SU-DHL-6 (cell line): Measurements from ENCODE around the gene POLE3.

ENCODE experiments used
- H2AFZ ChIP-seq: fragments of 200-600 bp; sonication (generic); 2 replicates; pipeline ENCODE4 v1.6.1; 2014; ENCODE audit warnings: low read depth, mild to moderate bottlenecking, moderate library complexity, mixed read lengths, antibody characterized with exemption, low read length; ENCODE audit not compliant: severe bottlenecking
- H3F3A ChIP-seq: fragments of 200-600 bp; shearing (Covaris generic); 2 replicates; pipeline ENCODE4 v1.6.0; 2016; ENCODE audit warnings: antibody characterized with exemption, mild to moderate bottlenecking; ENCODE audit not compliant: insufficient read depth
- H3K27ac ChIP-seq: fragments of 200-600 bp; sonication (generic); 2 replicates; pipeline ENCODE4 v1.5.1; 2016; ENCODE audit warnings: low read depth, mild to moderate bottlenecking, low read length, moderate library complexity, mixed read lengths
- H3K27me3 ChIP-seq: fragments of 200-600 bp; sonication (generic), shearing (Covaris generic); 2 replicates; pipeline ENCODE4 v1.6.0; 2014; ENCODE audit warnings: mild to moderate bottlenecking, low read length
- H3K36me3 ChIP-seq: fragments of 200-600 bp; sonication (generic); 2 replicates; pipeline ENCODE4 v1.6.1; 2014; ENCODE audit warnings: mild to moderate bottlenecking, low read length, mixed read lengths
- H3K4me2 ChIP-seq: fragments of 300-600, 200-600 bp; shearing (Covaris generic), sonication (generic); 2 replicates; pipeline ENCODE4 v1.6.0; 2014; ENCODE audit warnings: low read length, low read depth, mild to moderate bottlenecking; ENCODE audit not compliant: poor library complexity, severe bottlenecking
- H3K4me3 ChIP-seq: fragments of 200-600 bp; sonication (generic); 2 replicates; pipeline ENCODE4 v1.5.1; 2014; ENCODE audit warnings: antibody characterized with exemption, low read length, mild to moderate bottlenecking, mixed read lengths; ENCODE audit not compliant: insufficient read depth, poor library complexity, severe bottlenecking
- H3K79me2 ChIP-seq: fragments of 200-600 bp; sonication (generic); 2 replicates; pipeline ENCODE4 v1.6.1; 2014; ENCODE audit warnings: mild to moderate bottlenecking, low read length, moderate library complexity; ENCODE audit not compliant: insufficient read depth
- H3K9ac ChIP-seq: fragments of 200-600 bp; sonication (generic); 2 replicates; pipeline ENCODE4 v1.7.0; 2014; ENCODE audit warnings: mild to moderate bottlenecking, low read length
- H3K9me2 ChIP-seq: fragments of 200-600 bp; sonication (generic); replicated peaks from 2 replicates; pipeline ENCODE4 v1.6.1; 2014; ENCODE audit warnings: low read length; ENCODE audit not compliant: insufficient read depth
- H3K9me3 ChIP-seq: fragments of 200-600 bp; sonication (generic); 2 replicates; pipeline ENCODE4 v1.6.1; 2014; ENCODE audit warnings: low read length, mixed read lengths; ENCODE audit not compliant: insufficient read depth
- H4K20me1 ChIP-seq: fragments of 200-600 bp; sonication (generic); 2 replicates; pipeline ENCODE4 v1.6.1; 2014; ENCODE audit warnings: low read depth, mild to moderate bottlenecking, antibody characterized with exemption, low read length, moderate library complexity, mixed read lengths
- EZH2phosphoT487 ChIP-seq: fragments of 200-600 bp; sonication (generic), shearing (Covaris generic); conservative IDR thresholded peaks from 2 replicates; pipeline ENCODE4 v1.6.1; 2018; ENCODE audit warnings: mild to moderate bottlenecking, antibody characterized with exemption, low read length, moderate library complexity, mixed read lengths
- TF ChIP-seq, protein P1 (sequence below): fragments of 200-600 bp; sonication (generic); IDR thresholded peaks from one replicate; pipeline ENCODE4 v1.5.1; 2017; ENCODE audit warnings: antibody characterized with exemption, mild to moderate bottlenecking, low read length, moderate library complexity; ENCODE audit not compliant: insufficient read depth, poor library complexity, severe bottlenecking

POLE3 gene

DNA sequence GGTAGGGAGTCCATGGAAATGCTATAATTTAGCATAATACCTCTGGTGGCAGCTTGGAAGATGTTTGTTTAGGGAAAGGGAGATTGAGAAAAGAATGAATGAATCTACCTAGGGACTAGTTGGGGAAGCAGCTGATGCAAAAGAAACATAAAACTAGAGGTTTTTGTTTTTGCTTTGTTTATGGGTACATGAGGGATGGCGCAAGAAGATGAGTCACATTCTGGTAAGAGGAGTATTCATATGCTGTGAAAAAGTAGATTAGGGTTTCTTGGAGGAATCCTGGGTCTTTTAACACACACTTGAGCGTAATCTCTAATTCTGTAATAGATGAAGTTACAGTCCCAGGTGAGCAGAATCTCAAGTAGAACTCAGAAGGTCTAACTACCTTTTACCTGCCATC is 17.2 kb upstream of the POLE3 start:
- TF ChIP-seq, protein P1, sequence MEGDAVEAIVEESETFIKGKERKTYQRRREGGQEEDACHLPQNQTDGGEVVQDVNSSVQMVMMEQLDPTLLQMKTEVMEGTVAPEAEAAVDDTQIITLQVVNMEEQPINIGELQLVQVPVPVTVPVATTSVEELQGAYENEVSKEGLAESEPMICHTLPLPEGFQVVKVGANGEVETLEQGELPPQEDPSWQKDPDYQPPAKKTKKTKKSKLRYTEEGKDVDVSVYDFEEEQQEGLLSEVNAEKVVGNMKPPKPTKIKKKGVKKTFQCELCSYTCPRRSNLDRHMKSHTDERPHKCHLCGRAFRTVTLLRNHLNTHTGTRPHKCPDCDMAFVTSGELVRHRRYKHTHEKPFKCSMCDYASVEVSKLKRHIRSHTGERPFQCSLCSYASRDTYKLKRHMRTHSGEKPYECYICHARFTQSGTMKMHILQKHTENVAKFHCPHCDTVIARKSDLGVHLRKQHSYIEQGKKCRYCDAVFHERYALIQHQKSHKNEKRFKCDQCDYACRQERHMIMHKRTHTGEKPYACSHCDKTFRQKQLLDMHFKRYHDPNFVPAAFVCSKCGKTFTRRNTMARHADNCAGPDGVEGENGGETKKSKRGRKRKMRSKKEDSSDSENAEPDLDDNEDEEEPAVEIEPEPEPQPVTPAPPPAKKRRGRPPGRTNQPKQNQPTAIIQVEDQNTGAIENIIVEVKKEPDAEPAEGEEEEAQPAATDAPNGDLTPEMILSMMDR, result no peak
- TF ChIP-seq EZH2phosphoT487, result no peak
- Histone ChIP-seq H4K20me1 (no peaks in the 10 kb centered on the region), H3K27ac (no peak overlapping the region), H3K4me2 (no peak overlapping the region), H2AFZ (no peak overlapping the region), H3K9ac (no peak overlapping the region), H3K27me3 (no peaks in the 10 kb centered on the region), H3K9me2 (no peaks in the 10 kb centered on the region), H3K4me3 (no peak overlapping the region), H3K79me2 (no peaks in the 10 kb centered on the region), H3K9me3 (no peaks in the 10 kb centered on the region), H3K36me3 (no peaks in the 10 kb centered on the region), H3F3A (no peaks in the 10 kb centered on the region)

DNA sequence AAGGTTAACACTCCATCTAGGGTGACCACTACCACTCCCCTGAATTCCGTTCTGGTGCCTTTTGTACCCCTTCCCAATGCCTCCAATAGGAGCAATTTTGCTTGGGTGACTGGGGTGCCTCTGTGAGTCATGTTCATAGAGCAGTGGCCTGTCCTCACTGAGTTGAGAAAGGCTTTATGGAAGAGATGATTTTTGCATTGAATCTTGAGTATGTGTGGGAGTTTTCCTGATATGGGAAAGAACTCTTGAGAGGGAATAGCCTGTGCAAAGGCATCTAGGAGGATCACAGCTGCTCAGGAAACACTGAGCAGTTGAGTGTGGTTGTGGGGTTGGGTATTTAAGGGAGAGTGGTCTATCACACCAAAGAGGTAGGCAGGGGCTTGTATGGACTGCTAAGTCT is 16.2 kb upstream of the POLE3 start:
- no peak for TF ChIP-seq EZH2phosphoT487
- TF ChIP-seq, protein P1, result no peak

DNA sequence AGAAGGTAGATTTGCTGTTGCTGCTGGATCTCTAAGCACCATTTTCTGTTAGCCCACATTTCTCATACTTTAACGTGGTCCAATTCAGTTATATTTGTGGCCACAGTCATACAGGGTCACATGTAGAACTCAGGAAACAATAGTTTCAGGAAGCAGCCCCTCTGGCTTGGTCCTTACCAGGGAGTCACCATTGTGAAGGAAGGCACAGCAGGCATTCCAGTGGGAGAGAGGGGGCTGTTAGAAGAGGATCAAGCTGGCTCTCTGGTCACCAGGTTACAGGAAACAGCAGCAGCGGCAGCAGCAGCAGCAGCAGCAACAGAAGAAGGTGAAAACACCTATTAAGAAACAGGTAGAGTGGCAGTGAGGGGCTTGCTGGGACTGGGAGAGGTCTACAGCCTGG is 14.6 kb upstream of the POLE3 start:
- Histone ChIP-seq H3K9me3 (no peaks in the 10 kb centered on the region), H3K9ac (no peak overlapping the region), H3K27me3 (no peaks in the 10 kb centered on the region), H3K27ac (no peak overlapping the region), H3F3A (no peaks in the 10 kb centered on the region), H3K36me3 (no peaks in the 10 kb centered on the region), H3K4me2 (no peak overlapping the region), H3K4me3 (no peak overlapping the region), H2AFZ (no peak overlapping the region), H3K79me2 (no peaks in the 10 kb centered on the region), H4K20me1 (no peaks in the 10 kb centered on the region), H3K9me2 (no peaks in the 10 kb centered on the region)
- TF ChIP-seq, protein P1, result no peak
- TF ChIP-seq EZH2phosphoT487, result no peak

More for the DNA sequence above, 16.2 kb upstream of the POLE3 start:
- Histone ChIP-seq H3K4me3 (no peak overlapping the region), H2AFZ (no peak overlapping the region), H4K20me1 (no peaks in the 10 kb centered on the region), H3F3A (no peaks in the 10 kb centered on the region), H3K27me3 (no peaks in the 10 kb centered on the region), H3K4me2 (no peak overlapping the region), H3K9me2 (no peaks in the 10 kb centered on the region), H3K79me2 (no peaks in the 10 kb centered on the region), H3K27ac (no peak overlapping the region), H3K36me3 (no peaks in the 10 kb centered on the region), H3K9ac (no peak overlapping the region), H3K9me3 (no peaks in the 10 kb centered on the region)

DNA sequence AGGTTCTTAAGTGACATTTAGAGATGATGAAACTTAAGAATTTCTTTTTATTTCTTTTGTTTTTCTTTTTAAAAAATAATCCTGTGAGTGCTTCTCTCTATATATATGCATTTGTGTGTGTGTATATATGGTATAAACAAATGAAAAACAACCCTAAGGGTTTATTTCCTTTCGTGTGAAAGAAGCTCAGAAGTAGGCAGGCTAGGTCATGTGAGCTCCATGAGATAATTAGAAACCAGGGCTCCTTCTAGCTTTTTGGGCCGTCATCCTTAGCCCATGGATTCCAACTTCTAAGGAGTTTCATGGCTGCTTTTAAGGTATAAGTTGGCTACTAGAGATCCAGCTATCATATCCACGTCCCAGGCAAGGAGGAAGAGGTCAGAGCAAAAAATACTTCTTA is 11.3 kb upstream of the POLE3 start:
- no peaks in the 10 kb centered on the region for H3K27me3 ChIP-seq
- H3K9me3 ChIP-seq, result no peaks in the 10 kb centered on the region
- no peak overlapping the region for H3K4me3 ChIP-seq
- no peaks in the 10 kb centered on the region for H3K9me2 ChIP-seq
- no peaks in the 10 kb centered on the region for H4K20me1 ChIP-seq
- no peak overlapping the region for H3K4me2 ChIP-seq
- H3F3A ChIP-seq, result no peaks in the 10 kb centered on the region
- TF ChIP-seq, protein P1, result no peak
- TF ChIP-seq EZH2phosphoT487, result no peak
- no peak overlapping the region for H3K27ac ChIP-seq
- H3K36me3 ChIP-seq, result no peaks in the 10 kb centered on the region
- no peaks in the 10 kb centered on the region for H3K79me2 ChIP-seq
- H2AFZ ChIP-seq, result no peak overlapping the region
- no peak overlapping the region for H3K9ac ChIP-seq
